Mammary microvascular endothelial cell (primary cell): ENCODE results near the gene PMPCB. TPM values are rescaled to one million over a fixed set of nuclear protein-coding genes. Genes with fewer than 3 reads are reported as not detected.

Experiments used
- total RNA-seq: library from RNA; depleted of rRNA; stranded (reverse); fragments of >200 nt; gene quantifications from 2 replicates; pipeline ENCODE4 v1.2.3, GENCODE V29; 2015

The PMPCB gene
- 38.3 and 41.2 TPM in 2 replicates for total RNA-seq

GRCh38 chr7:103296901-103297836 lies at the start of gene PMPCB:
Gene PMPCB, plus strand, starts transcription at chr7:103297435. Its CDS starts 25 bp downstream, at chr7:103297460.

GRCh38 chr7:103344453-103345149 lies 47.4 kb downstream of the PMPCB start, which contains the start of gene DNAJC2:
Gene DNAJC2, minus strand, starts transcription at chr7:103344767. Its CDS starts 145 bp downstream, at chr7:103344622.

GRCh38 chr7:103347507-103348267 lies 50.5 kb downstream of the PMPCB start, which contains the start of gene PSMC2:
Gene PSMC2, plus strand, starts transcription at chr7:103347643. Its CDS starts 69 bp downstream, at chr7:103347712.

Other genes starting within 250 kb of the PMPCB start
- gene FBXL13, start 222.6 kb upstream of the PMPCB start, total RNA-seq, result 0.87 and 1.7 TPM in 2 replicates
- gene ARMC10, start 222.3 kb upstream of the PMPCB start, total RNA-seq, result 25.2 and 27.2 TPM in 2 replicates
- gene NAPEPLD, start 148.3 kb upstream of the PMPCB start, total RNA-seq, result 3.1 and 4.4 TPM in 2 replicates
- 9.8 and 16.4 TPM in 2 replicates for gene DNAJC2, start 47.3 kb downstream of the PMPCB start, total RNA-seq
- gene PSMC2, start 50.2 kb downstream of the PMPCB start, total RNA-seq, result 165 and 170 TPM in 2 replicates
- not detected in 2 replicates for gene SLC26A5, start 148.8 kb downstream of the PMPCB start, total RNA-seq